ENCODE measurements around the gene MPC1. TPM values are rescaled to one million over a fixed set of nuclear protein-coding genes. Genes with fewer than 3 reads are reported as not detected.

Gene MPC1
- total RNA-seq, 4 donors from 2014 or later, result 43.1 to 64.3 (median 59.5) TPM

DNA sequence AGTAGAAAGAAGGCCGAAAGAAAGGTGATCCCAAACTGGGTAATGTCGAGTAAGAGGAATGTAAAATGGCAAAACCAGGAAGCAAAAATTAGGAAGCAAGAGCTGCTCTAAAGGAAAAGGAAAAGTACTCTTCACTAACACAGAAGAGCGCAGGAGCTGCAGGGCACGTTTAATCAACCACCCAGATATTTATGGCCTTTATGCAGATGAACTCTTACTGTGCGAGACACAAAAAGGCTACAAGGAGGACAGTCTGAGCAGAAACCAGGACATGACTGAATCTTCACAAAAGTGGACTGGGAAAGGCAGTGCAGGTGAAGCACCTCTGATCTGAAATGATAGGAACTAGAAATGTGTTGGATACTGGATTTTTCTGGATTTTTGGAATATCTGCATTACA lies 59.3 kb downstream of the MPC1 start:
- no peak for TF ChIP-seq POLR2A (IDR thresholded peaks at IDR 0.05)
- no peak for TF ChIP-seq CTCF (IDR thresholded peaks at IDR 0.05)
- DNase-seq, result no peak
- Histone ChIP-seq H3K4me1 (no peaks in the 10 kb centered on the region), H3K4me3 (no peak overlapping the region), H3K36me3 (peaks cover 0 to 95% (median 16%) of the 10 kb centered on the region in 3 donors), H3K27ac (no peak overlapping the region), H3K9me3 (no peaks in the 10 kb centered on the region), H3K27me3 (no peaks in the 10 kb centered on the region)
- intact Hi-C loops (cut with DNase I), result no loop called here
- WGBS, 2 donors, result 89 to 92% methylated on average over 5 of the region's 5 CpGs

DNA sequence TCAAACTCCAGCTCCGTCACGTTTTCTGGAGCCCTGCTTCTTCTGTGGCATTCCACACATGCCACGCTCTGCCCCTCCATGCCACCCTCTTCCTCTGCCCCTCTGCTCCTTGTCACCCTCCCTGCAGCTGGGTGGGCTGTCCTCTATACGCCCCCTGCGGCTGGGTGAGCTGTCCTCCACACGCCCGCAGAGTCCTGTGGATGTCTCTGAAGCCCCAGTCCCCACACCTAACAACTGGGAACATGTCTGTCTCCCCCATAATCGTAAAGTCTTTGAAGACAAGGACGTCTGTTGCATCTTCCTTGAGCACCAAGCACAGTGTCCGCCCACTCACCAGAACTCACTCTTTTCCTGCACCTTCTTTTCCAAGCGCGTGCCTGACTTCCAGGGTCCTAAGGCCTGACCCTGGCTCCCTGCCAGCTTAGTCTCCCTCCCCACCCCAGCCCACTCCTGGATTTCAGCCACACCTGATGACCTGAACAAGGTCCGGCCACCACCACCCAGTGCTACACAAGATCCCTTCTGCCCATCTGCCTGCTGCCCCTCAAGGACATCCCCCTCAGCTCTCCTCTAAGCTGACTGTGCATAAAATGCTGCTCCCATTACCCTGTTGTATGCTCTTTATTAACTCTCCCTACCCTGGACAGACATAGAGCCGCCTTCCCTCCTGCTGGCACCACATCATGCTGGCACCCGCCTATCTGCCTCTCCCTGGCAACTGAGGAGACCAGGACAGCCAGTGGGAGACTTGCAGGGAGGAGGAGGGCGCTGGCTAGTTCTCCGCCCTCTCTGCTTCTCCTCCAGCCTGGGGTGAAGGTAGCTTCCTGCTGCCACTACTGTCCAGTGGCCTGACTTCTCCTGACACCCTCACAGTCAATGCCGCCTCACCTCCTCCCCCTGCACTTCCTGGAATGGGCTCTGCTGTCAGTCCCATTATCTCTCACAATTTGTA lies 63.8 kb downstream of the MPC1 start:
- WGBS, 2 donors, result 86 to 88% methylated on average over 17 to 18 of the region's 18 CpGs
- intact Hi-C loops (cut with DNase I), result no loop called here
- Histone ChIP-seq H3K27ac (no peak overlapping the region), H3K9me3 (no peaks in the 10 kb centered on the region), H3K27me3 (no peaks in the 10 kb centered on the region), H3K4me1 (no peaks in the 10 kb centered on the region), H3K4me3 (no peak overlapping the region), H3K36me3 (peaks cover 0 to 53% (median 11%) of the 10 kb centered on the region in 3 donors)
- no peak for DNase-seq
- no peak for TF ChIP-seq CTCF (IDR thresholded peaks at IDR 0.05)

GRCh38 chr6:166318227-166318626 lies 64.5 kb downstream of the MPC1 start:
- Histone ChIP-seq H3K27me3 (no peaks in the 10 kb centered on the region), H3K4me1 (no peaks in the 10 kb centered on the region), H3K9me3 (no peaks in the 10 kb centered on the region), H3K36me3 (peaks cover 0 to 46% (median 8%) of the 10 kb centered on the region in 3 donors), H3K4me3 (no peak overlapping the region), H3K27ac (no peak overlapping the region)
- TF ChIP-seq CTCF (IDR thresholded peaks at IDR 0.05), result no peak
- TF ChIP-seq POLR2A (IDR thresholded peaks at IDR 0.05), result no peak
- WGBS, 2 donors, result 57 to 84% methylated on average over 3 to 9 of the region's 14 CpGs
- no peak for DNase-seq
- intact Hi-C loops (cut with DNase I), result no loop called here

- Histone ChIP-seq H3K36me3 (peaks cover 0 to 39% (median 8%) of the 10 kb centered on the region in 3 donors), H3K9me3 (no peaks in the 10 kb centered on the region), H3K27ac (no peak overlapping the region), H3K4me1 (no peaks in the 10 kb centered on the region), H3K27me3 (no peaks in the 10 kb centered on the region), H3K4me3 (no peak overlapping the region)
- 81 to 90% methylated on average over 15 to 18 of the region's 19 CpGs for WGBS, 2 donors
- intact Hi-C loops (cut with DNase I), result no loop called here
- TF ChIP-seq CTCF (IDR thresholded peaks at IDR 0.05) (no peak), POLR2A (IDR thresholded peaks at IDR 0.05) (no peak)
- no peak for DNase-seq
These were observed 65.2 kb downstream of the MPC1 start for GRCh38 chr6:166317261-166318212.

Data from esophagus squamous epithelium (tissue), 5 donors.